22Rv1 (cell line): Measurements from ENCODE around the gene ERP27.

Source experiments
- H3K27ac ChIP-seq: fragments of 450-650 bp; 2 replicates; pipeline ENCODE4 v1.5.1; 2017
- CTCF ChIP-seq: fragments of 450-650 bp; IDR thresholded peaks from 2 replicates; pipeline ENCODE4 v1.5.1; 2017; ENCODE audit warnings: mild to moderate bottlenecking
- ZFX ChIP-seq: fragments of 450-650 bp; IDR thresholded peaks from 2 replicates; pipeline ENCODE4 v1.6.1; 2017; ENCODE audit warnings: antibody characterized with exemption, borderline replicate concordance

Gene ERP27

GRCh38 chr12:14919455-14919854 lies 18.9 kb downstream of the ERP27 start:
- H3K27ac ChIP-seq = no peak overlapping the region
- no peak for TF ChIP-seq ZFX

- TF ChIP-seq ZFX = no peak
- no peak for TF ChIP-seq CTCF
- H3K27ac ChIP-seq = no peak overlapping the region
Measured at GRCh38 chr12:14915736-14916135, 22.6 kb downstream of the ERP27 start.

- H3K27ac ChIP-seq = no peak overlapping the region
- TF ChIP-seq CTCF (no peak), ZFX (no peak)
Measured at GRCh38 chr12:14913381-14913781, 25.0 kb downstream of the ERP27 start.

DNA sequence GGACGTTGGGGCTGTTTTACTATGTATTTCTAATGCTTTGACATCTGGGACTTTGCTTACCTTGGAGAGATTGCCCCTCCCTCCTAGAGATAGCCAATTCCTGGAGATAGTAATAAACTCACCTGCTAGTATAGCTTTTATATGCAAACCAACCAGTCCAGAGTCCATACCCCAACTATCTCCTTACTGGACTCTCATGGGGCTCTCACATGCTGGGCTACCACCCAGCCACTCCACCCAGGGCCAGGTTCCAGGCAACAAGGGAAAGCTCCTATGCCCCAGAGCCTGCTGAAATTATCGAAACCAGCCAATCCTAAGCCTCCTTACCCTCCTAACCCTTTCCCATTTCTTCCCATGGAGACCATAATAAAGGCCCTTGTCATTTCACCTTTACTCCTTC lies 27.2 kb downstream of the ERP27 start:
- no peak for TF ChIP-seq ZFX
- no peak for TF ChIP-seq CTCF
- H3K27ac ChIP-seq = no peak overlapping the region

DNA sequence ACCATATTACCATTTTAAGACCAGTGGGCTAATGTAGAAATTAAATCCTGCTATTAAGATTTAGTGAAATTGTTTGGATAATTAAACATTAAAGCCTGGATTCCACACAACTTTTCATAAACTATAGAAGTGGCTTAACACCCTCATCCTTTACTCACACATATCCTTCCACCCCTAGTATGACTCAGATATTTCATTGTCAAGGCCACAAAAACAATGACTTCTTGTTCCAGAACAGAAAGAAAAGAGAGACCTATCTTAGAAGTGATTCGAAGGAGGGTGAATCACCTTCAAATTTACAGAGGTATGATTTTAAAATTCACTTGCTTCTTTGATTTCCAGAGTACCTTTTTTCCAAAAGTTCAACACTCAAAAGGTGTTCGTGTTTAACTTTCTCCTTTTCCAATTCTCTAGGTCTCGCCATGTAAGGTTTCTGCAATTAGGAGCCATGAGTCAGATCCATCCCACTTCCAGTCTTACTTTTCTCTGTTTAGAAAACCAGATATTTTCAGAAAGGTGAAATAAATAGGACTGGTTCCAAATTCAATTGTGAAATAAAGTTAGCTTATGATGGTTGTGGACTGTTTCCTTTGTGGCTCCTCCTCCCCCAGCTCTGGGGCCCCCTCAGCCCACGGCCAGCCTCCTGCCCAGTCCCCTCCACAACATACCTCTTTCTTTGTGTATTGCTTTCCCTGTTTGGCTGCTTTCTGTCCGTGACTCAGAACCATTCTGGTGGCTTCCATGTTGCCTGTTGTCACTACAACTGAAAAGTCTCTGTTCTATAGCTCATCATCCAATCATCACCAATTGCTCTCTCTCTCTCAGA lies 28.0 kb downstream of the ERP27 start:
- no peak overlapping the region for H3K27ac ChIP-seq
- TF ChIP-seq ZFX (no peak), CTCF (no peak)

DNA sequence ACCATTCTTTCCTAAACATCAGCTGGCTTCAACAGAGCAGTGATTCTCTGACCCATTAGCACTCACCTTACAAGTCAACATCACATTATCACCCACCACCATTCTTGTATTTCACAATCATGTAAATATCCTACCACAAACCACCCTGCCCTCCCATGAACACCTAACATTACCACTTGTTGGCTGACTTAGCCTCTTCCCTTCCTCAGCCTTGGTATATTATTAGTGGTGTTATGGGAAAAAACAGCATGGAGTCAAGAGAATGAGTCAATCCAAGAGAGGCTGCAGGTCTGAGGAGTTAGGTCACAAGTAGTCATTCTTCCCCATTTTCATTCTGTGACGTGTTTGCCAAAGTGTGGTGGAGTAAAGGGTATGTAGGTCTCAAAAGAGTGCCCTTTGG lies 30.4 kb downstream of the ERP27 start:
- no peak overlapping the region for H3K27ac ChIP-seq
- TF ChIP-seq ZFX = no peak
- TF ChIP-seq CTCF = no peak

DNA sequence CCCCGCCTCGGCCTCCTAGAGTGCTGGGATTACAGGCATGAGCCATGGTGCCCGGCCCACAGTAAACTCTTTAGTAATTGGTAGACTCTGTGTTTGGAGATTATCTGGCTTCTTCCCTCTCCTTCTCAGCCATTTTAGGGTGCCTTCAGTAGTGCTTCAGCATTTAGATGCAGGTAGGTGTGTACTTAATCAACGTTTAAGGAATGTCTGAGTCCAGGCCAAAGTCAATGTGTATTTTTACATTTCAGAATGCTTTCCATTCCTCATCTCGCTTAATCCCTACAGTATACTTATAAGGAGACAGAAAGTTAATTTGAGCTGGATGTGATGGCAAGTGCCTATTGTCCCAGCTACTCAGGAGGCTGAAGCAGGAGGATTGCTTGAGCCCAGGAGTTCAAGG lies 32.2 kb downstream of the ERP27 start:
- no peak overlapping the region for H3K27ac ChIP-seq
- TF ChIP-seq CTCF (no peak), ZFX (no peak)

GRCh38 chr12:14905269-14906004 lies 32.9 kb downstream of the ERP27 start:
- H3K27ac ChIP-seq = no peak overlapping the region
- TF ChIP-seq ZFX (no peak), CTCF (no peak)
